AG08396 (cell line): ENCODE measurements around the gene BIN2.

ENCODE experiments used
- DNase-seq: peaks from one replicate; pipeline ENCODE4 v3.0.0; 2012; ENCODE audit warnings: low spot score, mixed read lengths

Gene BIN2

DNA sequence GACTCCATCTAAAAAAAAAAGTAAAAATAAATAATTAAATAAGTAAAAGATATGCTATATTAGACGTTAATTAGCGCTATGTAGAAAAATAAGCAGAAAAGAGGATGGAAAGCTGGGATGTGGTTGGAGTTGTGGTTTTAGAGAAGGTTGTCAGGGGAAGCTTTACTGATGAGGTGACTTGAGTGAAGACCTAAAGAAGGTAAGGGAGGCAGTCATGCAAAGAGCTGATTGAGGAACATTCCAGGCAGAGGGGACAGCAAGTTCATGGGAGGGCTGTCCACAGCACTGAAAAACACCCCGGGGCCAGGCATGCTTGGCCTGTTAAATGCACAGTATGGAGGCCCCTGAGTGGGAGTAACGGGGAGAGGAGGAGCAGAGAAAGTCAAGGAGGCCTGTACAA, 69.4 kb downstream of the BIN2 start:
- no peak for DNase-seq

DNA sequence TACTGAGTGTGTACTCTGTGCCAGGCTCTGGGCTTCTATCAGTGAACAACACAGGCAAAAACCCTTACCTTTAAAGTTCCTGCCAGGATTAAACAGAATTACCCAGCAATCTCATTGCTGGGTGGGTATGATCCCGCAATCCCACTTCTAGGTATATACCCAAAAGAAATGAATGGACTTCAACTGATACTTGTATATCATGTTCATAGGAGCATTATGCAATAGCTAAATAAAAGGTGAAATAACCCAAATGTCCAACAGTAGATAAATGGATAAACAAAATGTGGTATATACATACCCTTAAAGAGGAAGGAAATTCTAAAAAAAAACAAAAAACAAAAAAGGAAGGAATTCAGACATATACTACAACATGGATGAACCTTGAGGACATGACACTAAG, 70.7 kb downstream of the BIN2 start:
- DNase-seq: no peak

DNA sequence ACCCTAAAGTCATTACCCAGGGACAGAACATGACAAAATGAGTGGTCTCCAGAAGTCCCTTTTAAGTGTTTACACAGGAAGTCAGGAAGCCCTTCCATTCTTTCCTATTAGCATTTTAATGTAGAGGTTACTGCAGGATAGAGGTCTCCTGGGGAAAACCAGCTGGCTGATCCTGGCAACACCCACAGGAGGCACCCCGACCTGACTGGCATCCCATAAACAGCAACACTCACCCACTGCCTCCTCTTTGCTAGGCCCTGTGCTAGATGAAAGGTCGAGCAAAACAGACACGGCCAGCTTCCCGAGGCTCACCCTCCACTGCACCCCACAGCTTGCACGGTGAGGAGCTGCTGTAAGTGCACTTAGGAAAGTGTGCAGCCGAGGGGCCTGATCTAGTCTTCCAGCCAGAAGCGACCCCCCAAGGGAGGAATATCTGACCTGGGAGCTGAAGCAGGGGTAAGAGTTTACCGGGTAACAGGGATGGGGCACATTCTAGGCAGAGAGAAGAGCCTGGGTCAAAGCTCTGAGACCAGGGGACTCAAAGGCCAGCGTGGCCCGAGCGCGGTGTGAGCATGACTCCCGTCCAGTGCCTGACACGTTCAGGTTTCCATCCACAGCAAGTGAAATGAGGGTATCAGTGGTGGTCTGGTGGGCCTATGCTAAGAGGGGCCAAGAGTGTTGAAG, 76.3 kb downstream of the BIN2 start:
- DNase-seq: no peak

DNA sequence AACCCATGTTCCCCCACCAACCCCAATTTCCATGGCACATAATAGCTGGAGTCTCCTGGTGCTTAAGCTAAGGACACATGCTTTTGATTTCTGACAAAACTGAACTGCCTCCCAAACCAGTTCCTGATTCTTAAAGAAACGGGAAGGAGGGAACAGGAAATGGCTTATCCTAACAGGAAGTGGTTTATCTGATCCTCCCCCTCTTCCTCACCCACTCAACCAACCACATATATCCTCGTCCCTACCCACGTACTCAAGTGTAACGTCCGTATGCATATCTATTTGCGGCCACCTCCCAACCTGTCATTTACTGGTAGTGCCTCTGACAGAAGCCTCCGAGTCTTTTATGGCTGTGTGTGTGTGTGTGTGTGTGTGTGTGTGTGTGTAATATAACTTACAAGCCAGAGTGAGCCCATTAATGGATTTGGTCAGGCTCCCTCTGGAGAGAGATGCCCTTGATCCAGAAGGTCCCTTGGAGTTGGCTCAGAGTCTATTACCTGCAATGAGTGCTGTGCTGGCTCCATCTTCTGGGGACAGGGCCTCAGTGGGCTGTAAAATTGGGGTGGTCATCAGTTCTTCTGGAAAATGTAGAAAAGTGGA, 77.6 kb downstream of the BIN2 start:
- peak; percentile 31 for DNase-seq

DNA sequence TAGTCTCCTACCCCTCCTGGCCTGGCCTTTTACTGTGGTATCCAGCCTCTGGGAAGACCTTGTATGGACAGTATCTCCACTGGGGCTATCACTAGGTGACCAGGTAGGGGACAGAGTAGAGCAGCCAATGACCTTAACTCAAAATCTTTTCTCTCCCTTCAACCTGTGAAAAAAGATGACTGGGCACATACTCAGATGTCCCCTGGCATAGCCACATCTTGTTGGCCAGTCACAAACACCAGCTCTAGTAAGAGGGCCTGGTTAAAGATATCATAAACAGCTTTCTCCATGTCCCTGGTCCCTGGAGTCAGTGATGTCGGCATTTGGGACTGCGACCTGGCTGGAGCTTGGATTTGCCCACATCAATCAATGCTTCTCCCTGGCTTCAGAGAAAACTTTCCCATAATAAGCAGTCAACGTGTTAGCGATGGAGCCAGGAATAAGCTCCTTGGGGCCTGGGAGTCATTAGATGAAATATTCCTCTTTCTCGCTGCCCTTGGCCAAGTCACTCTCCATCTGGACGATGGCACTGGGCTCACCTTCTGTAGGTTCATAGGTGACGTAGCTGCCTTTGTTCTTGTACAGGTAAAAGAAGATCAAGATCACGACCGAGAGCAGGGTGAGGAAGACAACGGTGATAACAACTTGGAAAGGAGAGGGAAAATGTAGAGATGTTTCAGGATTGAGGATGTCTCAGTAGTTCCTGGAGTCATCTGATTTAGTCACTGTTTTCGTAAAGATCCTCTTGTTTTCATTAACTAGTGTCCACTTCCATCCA, 78.3 kb downstream of the BIN2 start:
- DNase-seq: no peak

DNA sequence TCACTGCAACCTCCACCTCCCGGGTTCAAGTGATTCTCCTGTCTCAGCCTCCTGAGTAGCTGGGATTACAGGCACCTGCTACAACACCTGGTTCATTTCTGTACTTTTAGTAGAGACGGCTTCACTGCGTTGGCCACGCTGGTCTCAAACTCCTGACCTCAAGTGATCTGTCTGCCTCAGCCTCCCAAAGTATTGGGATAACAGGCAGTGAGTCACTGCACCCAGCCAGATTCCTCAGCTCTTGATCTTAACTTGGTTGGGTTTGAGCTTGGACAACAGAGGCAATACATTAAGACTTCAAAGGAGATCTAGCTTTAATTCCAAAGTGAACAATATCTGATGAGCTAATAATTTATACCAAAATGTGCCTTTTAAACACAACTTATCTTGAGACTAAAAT, 79.7 kb downstream of the BIN2 start:
- no peak for DNase-seq

DNA sequence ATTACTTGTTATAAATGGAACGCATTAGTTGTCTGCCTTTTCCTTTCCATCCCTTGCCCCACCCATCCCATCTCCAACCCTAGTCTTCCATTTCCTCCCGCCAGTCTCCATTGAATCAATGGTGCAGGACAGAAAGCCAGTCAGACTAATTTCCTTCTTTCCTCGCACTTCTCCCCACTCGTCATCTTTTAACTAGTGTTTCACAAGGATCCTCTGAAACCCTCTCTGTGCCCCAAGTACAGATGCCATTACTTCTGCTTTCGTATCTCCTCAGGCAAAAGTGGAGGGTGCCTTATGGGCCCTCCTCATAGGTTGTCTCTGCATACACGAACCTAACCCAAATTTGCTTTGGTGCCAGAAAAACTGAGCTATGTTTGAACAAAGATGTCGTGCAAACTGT, 81.1 kb downstream of the BIN2 start:
- no peak for DNase-seq

DNA sequence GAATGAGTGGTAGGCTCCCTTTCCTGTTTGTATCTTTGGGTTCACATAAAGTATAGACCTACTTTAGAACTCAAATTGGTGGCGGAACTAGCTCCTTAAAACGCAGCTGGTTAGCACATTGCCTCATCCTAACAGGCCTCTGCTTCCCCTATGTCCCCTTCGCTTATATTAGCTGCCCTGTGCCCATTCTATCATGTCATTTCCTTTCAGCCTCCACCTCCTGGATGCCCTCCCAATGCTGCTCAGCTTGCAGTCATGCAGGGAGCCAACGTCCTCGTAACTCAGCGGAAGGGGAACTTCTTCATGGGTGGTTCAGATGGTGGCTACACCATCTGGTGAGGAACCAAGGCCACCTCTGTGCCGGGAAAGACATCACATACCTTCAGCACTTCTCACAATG, 81.9 kb downstream of the BIN2 start:
- no peak for DNase-seq

DNA sequence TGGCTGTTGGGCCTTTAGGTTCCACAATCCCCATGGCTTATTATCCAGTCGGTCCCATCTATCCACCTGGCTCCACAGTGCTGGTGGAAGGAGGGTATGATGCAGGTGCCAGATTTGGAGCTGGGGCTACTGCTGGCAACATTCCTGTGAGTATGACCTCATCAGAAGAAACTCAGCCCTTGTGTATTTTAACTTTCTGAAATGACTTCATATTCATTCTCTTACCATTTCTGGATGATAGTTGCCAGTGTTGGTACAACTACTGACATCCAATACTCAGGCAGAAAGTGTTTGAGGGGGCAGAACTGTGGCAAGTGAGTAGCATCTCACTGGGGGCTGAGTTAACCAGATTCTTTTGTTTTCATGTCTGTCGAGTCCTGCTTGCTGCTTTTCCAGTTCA, 83.0 kb downstream of the BIN2 start:
- peak; percentile 51 for DNase-seq

DNA sequence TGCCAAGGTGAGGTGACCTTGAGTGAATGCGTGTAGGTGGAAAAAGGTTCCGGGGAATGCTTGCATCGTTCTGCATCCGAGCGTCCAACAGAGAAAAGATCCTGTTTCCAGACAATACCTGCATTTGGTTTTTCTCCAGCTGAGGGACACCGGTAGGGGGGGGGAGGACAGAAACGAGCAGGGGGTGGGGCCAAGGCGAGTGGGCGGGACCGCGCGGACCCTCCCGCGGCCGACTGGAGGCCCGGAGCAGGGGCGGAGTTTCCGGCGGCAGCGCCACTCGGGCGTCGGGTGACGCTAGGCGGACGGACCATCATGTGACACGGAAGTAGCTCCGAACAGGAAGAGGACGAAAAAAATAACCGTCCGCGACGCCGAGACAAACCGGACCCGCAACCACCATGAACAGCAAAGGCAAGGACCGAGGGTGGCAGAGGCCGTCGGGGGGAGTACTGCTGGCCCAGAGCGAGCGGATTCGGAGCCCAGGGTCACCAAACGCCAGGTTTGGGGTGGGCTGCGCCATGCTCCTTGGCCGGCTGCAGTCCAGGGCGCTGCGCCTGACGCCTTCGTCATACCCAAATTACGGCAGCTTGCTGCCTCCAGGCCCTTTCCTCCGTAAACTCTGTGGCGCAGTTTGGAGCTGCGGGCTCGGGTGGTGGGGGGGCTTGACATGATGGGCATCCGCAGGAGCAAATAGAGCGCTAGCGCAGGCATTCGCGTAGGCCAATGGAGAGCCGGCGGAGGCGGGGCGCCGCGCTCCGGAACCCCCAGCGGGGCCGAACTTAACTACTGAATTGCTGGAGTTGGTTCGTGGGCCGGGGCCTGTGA, 85.3 kb downstream of the BIN2 start, which contains the start of gene DAZAP2:
TSS of gene DAZAP2 (plus strand) at position 317 of the 825 bp plus-strand sequence. CDS start at position 399, 82 bp downstream.
- DNase-seq: peak; percentile 98

DNA sequence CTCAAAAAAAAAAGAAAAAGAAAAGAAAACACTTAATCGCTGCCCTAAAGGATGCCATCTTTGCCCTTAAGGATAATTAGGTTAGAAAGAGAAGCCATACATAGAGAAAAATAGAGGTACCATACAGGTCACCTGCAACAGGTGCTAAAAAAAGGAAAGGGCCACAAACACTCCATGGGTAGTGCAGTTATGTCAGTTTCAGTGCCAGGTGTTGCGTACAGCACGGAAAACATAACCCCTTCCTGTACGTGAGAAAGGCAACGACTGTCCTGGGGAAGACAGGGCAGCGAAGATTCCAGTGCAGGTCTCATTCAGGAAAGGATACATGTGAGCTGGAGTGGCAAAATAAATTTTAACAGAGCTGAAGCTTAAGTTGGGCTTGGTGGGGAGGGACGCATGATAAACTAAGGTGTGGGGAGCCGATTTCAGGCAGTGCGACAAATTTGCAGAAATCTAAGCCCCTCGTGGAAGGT, 85.9 kb downstream of the BIN2 start:
- no peak for DNase-seq

DNA sequence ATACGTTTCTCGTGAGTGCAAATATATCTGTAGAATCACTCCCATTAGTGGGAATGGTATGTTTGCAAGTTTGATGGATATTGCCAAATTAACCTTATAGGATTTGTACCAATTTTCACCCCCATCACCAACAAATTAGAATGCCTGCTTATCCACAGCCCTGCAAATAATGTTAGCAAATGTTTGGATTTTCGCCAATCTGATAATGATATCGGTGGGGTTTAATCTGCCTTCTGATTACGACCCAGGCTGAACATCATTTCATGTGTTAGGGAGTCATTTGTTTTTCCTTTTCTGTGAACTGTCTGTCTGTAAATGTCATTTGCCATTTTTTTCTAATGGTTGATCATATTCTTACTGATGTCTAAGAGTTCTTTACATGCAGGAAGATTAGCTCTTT, 89.4 kb downstream of the BIN2 start:
- no peak for DNase-seq

DNA sequence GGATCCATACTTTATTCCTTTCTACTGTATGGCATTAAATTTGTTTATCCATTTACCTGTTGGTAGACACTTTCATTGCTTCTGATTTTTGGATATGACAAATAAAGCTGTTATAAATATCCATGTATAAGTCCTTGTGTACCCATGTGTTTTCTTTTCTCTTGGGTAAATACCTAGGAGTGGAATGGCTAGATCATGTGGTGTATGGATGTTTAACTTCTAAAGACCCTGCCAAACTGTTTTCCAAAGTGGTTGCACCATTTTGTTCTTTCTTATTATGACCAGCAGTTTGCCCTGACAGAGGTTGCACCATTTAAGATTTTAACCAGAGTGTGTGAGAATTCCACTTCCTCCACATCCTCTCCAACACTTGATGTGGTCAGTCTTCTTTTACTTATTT, 91.3 kb downstream of the BIN2 start:
- DNase-seq: no peak
